GM12878 (cell line): ENCODE measurements around the gene SELENOT. TPM values are rescaled to one million over a fixed set of nuclear protein-coding genes. Genes with fewer than 3 reads are reported as not detected.

Experiments used
- ATAC-seq: fragments of 200-7000 bp; cut with Tn5 transposase; 3 replicates; pipeline ENCODE4 v1.9.1; 2020; ENCODE audit warnings: mild to moderate bottlenecking, moderate library complexity
- BruUV-seq: library from RNA; stranded (reverse); fragments of 400-500 nt; replicated peaks from 2 replicates; lab custom pipeline; 2021; lab: Mats Ljungman, UMichigan
- CTCF ChIA-PET: fragments of 300-600 bp; sonication (Branson Sonifier 250); formaldehyde crosslinking; extraction: SDS; loops from one replicate; lab custom pipeline; 2021; ENCODE audit warnings: inconsistent platforms; lab: Yijun Ruan, JAX
- POLR2A ChIA-PET: fragments of 350-600 bp; formaldehyde crosslinking; extraction: SDS; loops from one replicate; lab custom pipeline; 2021; ENCODE audit warnings: inconsistent platforms; lab: Charles Lee
- RAD21 ChIA-PET: fragments of 300-600 bp; sonication (Branson Sonifier 250); formaldehyde crosslinking; loops from one replicate; lab custom pipeline; 2023; ENCODE audit warnings: antibody characterized with exemption; ENCODE audit not compliant: unreplicated experiment; lab: Charles Lee
- SMC1A ChIA-PET: fragments of 300-600 bp; sonication (Branson Sonifier 250); formaldehyde crosslinking; loops from one replicate; lab custom pipeline; 2023; ENCODE audit not compliant: unreplicated experiment, uncharacterized antibody; lab: Charles Lee
- DNase-seq: peaks from one replicate; pipeline ENCODE4 v3.0.0-alpha.2; 2011; ENCODE audit warnings: low read depth, low spot score
- FAIRE-seq: peaks from 3 replicates; lab custom pipeline; 2011; peaks lifted over from hg19 to GRCh38; lab: Jason Lieb, UNC
- H2AFZ ChIP-seq: 2 replicates; pipeline ENCODE4 v1.6.0; 2011; ENCODE audit warnings: low read depth, low read length, control low read depth; ENCODE audit not compliant: control insufficient read depth
- H3K27ac ChIP-seq: 2 replicates; pipeline ENCODE4 v1.5.1; 2011; ENCODE audit warnings: control low read depth; ENCODE audit not compliant: control insufficient read depth, insufficient read depth
- H3K27me3 ChIP-seq, 2 experiments: replicated peaks in 1 of 2; 2 replicates each; pipeline versions ENCODE4 v1.6.0 to v1.6.1; 2011; ENCODE audit warnings: low read length in 1 of 2; ENCODE audit not compliant: control insufficient read depth in 2 of 2, insufficient read depth in 2 of 2
- H3K36me3 ChIP-seq, 2 experiments: 2 replicates each; pipeline ENCODE4 v1.5.1; 2011; ENCODE audit warnings: low read length in 1 of 2; ENCODE audit not compliant: control insufficient read depth in 2 of 2, insufficient read depth in 2 of 2
- H3K4me1 ChIP-seq: 2 replicates; pipeline ENCODE4 v1.6.1; 2011; ENCODE audit warnings: mild to moderate bottlenecking, low read length, moderate library complexity, mixed read lengths; ENCODE audit not compliant: control insufficient read depth, insufficient read depth
- H3K4me2 ChIP-seq: 2 replicates; pipeline ENCODE4 v1.6.0; 2011; ENCODE audit warnings: control low read depth; ENCODE audit not compliant: control insufficient read depth, insufficient read depth
- H3K4me3 ChIP-seq: fragments of 200-600 bp; sonication (generic); 2 replicates; pipeline ENCODE4 v1.5.1; 2016
- H3K79me2 ChIP-seq: 2 replicates; pipeline ENCODE4 v1.6.0; 2011; ENCODE audit warnings: low read length; ENCODE audit not compliant: control insufficient read depth, insufficient read depth
- H3K9ac ChIP-seq: 2 replicates; pipeline ENCODE4 v1.8.0; 2011; ENCODE audit warnings: low read length, control low read depth, mixed read lengths; ENCODE audit not compliant: control insufficient read depth, insufficient read depth
- H3K9me3 ChIP-seq: replicated peaks from 3 replicates; pipeline ENCODE4 v1.5.1; 2011; ENCODE audit warnings: mild to moderate bottlenecking, low read length; ENCODE audit not compliant: control insufficient read depth, insufficient read depth
- H4K20me1 ChIP-seq: 2 replicates; pipeline ENCODE4 v1.6.0; 2011; ENCODE audit not compliant: control insufficient read depth, insufficient read depth
- ETV6 ChIP-seq, 2 experiments: fragments of 450-650 bp in 1 of 2; IDR thresholded peaks in 1 of 2; conservative IDR thresholded peaks in 1 of 2; 2 replicates each; pipeline ENCODE4 v1.6.1; 2014; ENCODE audit warnings: antibody characterized with exemption in 1 of 2, borderline replicate concordance in 1 of 2, low read depth in 1 of 2, mild to moderate bottlenecking in 1 of 2, moderate library complexity in 1 of 2
- IRF3 ChIP-seq: fragments of 450-650 bp; IDR thresholded peaks from 2 replicates; pipeline ENCODE4 v1.6.1; 2014; ENCODE audit warnings: mild to moderate bottlenecking
- MXI1 ChIP-seq: fragments of 150-350 bp; IDR thresholded peaks from 2 replicates; pipeline ENCODE4 v1.6.1; 2011; ENCODE audit warnings: low read depth, mild to moderate bottlenecking, inconsistent platforms, low read length, improper control_type of control experiment
- PKNOX1 ChIP-seq: fragments of 450-650 bp; IDR thresholded peaks from 2 replicates; pipeline ENCODE4 v1.6.1; 2016; ENCODE audit warnings: mild to moderate bottlenecking
- SIN3A ChIP-seq: IDR thresholded peaks from 2 replicates; pipeline ENCODE4 v1.6.1; 2012; ENCODE audit warnings: low read depth, low read length, improper control_type of control experiment
- TBL1XR1 ChIP-seq: IDR thresholded peaks from 2 replicates; pipeline ENCODE4 v1.6.1; 2012; ENCODE audit warnings: low read depth, low read length, improper control_type of control experiment
- WRNIP1 ChIP-seq: IDR thresholded peaks from 2 replicates; pipeline ENCODE4 v1.6.1; 2011; ENCODE audit warnings: low read depth, low read length, improper control_type of control experiment, borderline replicate concordance
- WGBS: methylation state at CpG from one replicate; pipeline ENCODE4 v1.1.6; 2016; ENCODE audit warnings: low lambda C conversion rate; ENCODE audit not compliant: insufficient replicate concordance, insufficient coverage; ENCODE audit errors: missing lambda C conversion rate; 5-methylcytosine and 5-hydroxymethylcytosine counted together
- in situ Hi-C: fragments of 300-500 bp; cut with MboI; formaldehyde crosslinking; loops from 9 replicates; pipeline ENCODE4 v1.14.3; 2018; ENCODE audit warnings: mixed read lengths
- intact Hi-C: fragments of 100-400 bp; cut with micrococcal nuclease; formaldehyde crosslinking; loops from one replicate; pipeline ENCODE4 v1.14.2; 2022; ENCODE audit not compliant: unreplicated experiment
- polyA plus RNA-seq, 11 experiments: library from polyadenylated mRNA; depleted of rRNA in 4 of 11; unstranded in 6 of 11; stranded (reverse) in 5 of 11; fragments of >200 nt; fragmentation: Nextera tagmentation in 4 of 11; fragmentation: Illumina TruSeq in 1 of 11; extraction: Ambion mirVana in 4 of 11; extraction: Trizol in 1 of 11; gene quantifications; 1 replicate in 1 of 11; 2 replicates in 10 of 11; pipeline versions ENCODE4 v1.2.1 to v1.2.3, GENCODE V29; 2011 to 2016; ENCODE audit warnings: inconsistent platforms in 2 of 11, missing spikeins in 2 of 11, low read depth in 1 of 11
- total RNA-seq, 4 experiments: library from RNA; depleted of rRNA in 3 of 4; stranded (reverse); fragments of >200 nt in 3 of 4; fragmentation: Illumina TruSeq in 1 of 4; extraction: Trizol in 1 of 4; gene quantifications; 2 replicates each; pipeline versions ENCODE4 v1.2.1 to v1.2.3, GENCODE V29; 2013 to 2021

SELENOT gene
- total and polyA plus RNA-seq, 10 of the 15 experiments (the other 5 are each of a cell fraction or from before 2014, with no cell fraction given), result 89.4 to 768 (median 261) TPM

GRCh38 chr3:150603980-150604319 lies 829 bp downstream of the SELENOT start:
- BruUV-seq, result no TSS peak
- TF ChIP-seq WRNIP1 (0 out of 2 replicates have a peak, but pooled peaks have one; percentile 89), MXI1 (peak; percentile 62; the same call in 1 of the 2 replicates), IRF3 (no peak), SIN3A (no peak; the same call in 1 of the 2 replicates), ETV6 (conservative IDR thresholded peaks at IDR 0.05 in 1 of 2, IDR thresholded peaks at IDR 0.05 in 1 of 2; ENCODE audit: borderline replicate concordance in 1 of 2, low read depth in 1 of 2) (0 out of 4 replicates have a peak, but pooled peaks of 1 of the 2 experiments have one; percentile 12), TBL1XR1 (peak; percentile 29; the same call in 1 of the 2 replicates), PKNOX1 (0 out of 2 replicates have a peak, but pooled peaks have one; percentile 9)
- peaks cover 97% of the 10 kb centered on the region for H3K79me2 ChIP-seq
- H3K27me3 ChIP-seq, result no peaks in the 10 kb centered on the region
- under 1% methylated on average over 11 of the region's 11 CpGs for WGBS
- ChIA-PET RAD21 (no interaction called here), POLR2A (interaction anchor here (1.1 to 3.3 kb wide), 4 partner anchors 10 to 159 kb away, joined by 3 to 40 read pairs (median 4); partner anchors contain the start of gene SIAH2), CTCF (no interaction called here), SMC1A (interaction anchor here (0.8 kb wide), 1 partner anchor 13 kb away, joined by 3 read pairs; no protein-coding TSS in a partner anchor)
- in situ Hi-C loops (no loop called here), intact Hi-C loops (loop anchor here (1.0 to 5.0 kb wide), 5 partner anchors 58 to 219 kb away; partner anchors contain the start of genes EIF2A, ERICH6, SERP1 and SIAH2)
- peak overlapping the region; percentile 92 for H3K9ac ChIP-seq
- no peak overlapping the region for H2AFZ ChIP-seq
- no peaks in the 10 kb centered on the region for H3K9me3 ChIP-seq
- no peak for FAIRE-seq
- peak; percentile 2 for ATAC-seq
- H4K20me1 ChIP-seq, result peaks cover under 1% of the 10 kb centered on the region; the same call in 1 of the 2 replicates
- no peak for DNase-seq
- peak overlapping the region; percentile 92 for H3K4me3 ChIP-seq
- H3K4me1 ChIP-seq, result peaks cover 16% of the 10 kb centered on the region
- peaks cover 0 to 8% of the 10 kb centered on the region in 2 experiments; a peak in 1 of 4 replicates for H3K36me3 ChIP-seq
- peak overlapping the region; percentile 92 for H3K27ac ChIP-seq
- peak overlapping the region; percentile 81 for H3K4me2 ChIP-seq
